ENCODE measurements around the gene ARPP21.
"Not testable (repeated sequence)": the region's sequence is repeated elsewhere in the genome, so short reads cannot be mapped to it uniquely, and the experiment has no call there.

ARPP21 gene

GRCh38 chr3:35639254-35640186 is at the start of gene ARPP21:
Gene ARPP21 (plus strand): TSS chr3:35639525. CDS start chr3:35681752, 42,227 bp downstream.
- no peak for DNase-seq

GRCh38 chr3:35592589-35593295 is 46.6 kb upstream of the ARPP21 start:
- no peak for DNase-seq

- DNase-seq: no peak
Observed at GRCh38 chr3:35594739-35595138, 44.6 kb upstream of the ARPP21 start.

GRCh38 chr3:35596335-35596995 is 42.9 kb upstream of the ARPP21 start:
- no peak for DNase-seq

GRCh38 chr3:35597490-35597889 is 41.8 kb upstream of the ARPP21 start:
- DNase-seq: no peak

- DNase-seq: no peak
Observed at GRCh38 chr3:35598804-35599203, 40.5 kb upstream of the ARPP21 start.

GRCh38 chr3:35601959-35602358 is 37.4 kb upstream of the ARPP21 start:
- DNase-seq: no peak

GRCh38 chr3:35602395-35602936 is 36.9 kb upstream of the ARPP21 start:
- no peak for DNase-seq

GRCh38 chr3:35616346-35616745 is 23.0 kb upstream of the ARPP21 start:
- no peak for DNase-seq

GRCh38 chr3:35617370-35617769 is 22.0 kb upstream of the ARPP21 start:
- DNase-seq: no peak

- not testable (repeated sequence) for DNase-seq
Observed at GRCh38 chr3:35620238-35620637, 19.1 kb upstream of the ARPP21 start.

GRCh38 chr3:35624698-35625097 is 14.6 kb upstream of the ARPP21 start:
- no peak for DNase-seq

- no peak for DNase-seq
Observed at GRCh38 chr3:35633332-35634124, 5.8 kb upstream of the ARPP21 start.

- DNase-seq: no peak
Observed at GRCh38 chr3:35635407-35635806, 3.9 kb upstream of the ARPP21 start.

GRCh38 chr3:35635926-35636683 is 3.2 kb upstream of the ARPP21 start:
- no peak for DNase-seq

GRCh38 chr3:35638251-35638979 is 910 bp upstream of the ARPP21 start:
- DNase-seq: no peak

GRCh38 chr3:35638980-35639253 is 408 bp upstream of the ARPP21 start:
- no peak for DNase-seq

- no peak for DNase-seq
Observed at GRCh38 chr3:35640190-35641165, 1.2 kb downstream of the ARPP21 start.

GRCh38 chr3:35641331-35641730 is 2.0 kb downstream of the ARPP21 start:
- DNase-seq: no peak
